Measurements from ENCODE around the gene KCNMB1.

DNA sequence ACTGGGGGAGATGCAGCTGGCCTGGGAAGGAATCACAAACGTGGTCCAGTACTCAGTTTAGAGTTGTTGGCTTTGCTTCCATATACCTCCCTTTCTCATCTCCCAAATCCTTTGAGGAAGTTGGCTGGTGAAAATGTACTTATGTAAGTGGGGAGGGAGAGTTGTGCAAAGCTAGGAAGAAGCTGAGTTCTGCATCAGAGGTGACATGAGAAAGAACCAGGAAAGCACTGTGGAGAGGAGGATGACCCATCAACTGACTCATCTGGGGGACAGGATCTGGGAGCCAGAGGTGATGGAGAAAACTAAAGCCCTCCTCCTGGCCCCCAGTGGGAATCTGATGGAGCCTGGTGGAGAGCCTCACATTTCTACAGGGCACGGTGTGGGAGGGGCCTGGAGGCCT lies 16.2 kb downstream of the KCNMB1 start:
- no peak for TF ChIP-seq SP1 (IDR thresholded peaks at IDR 0.05)
- no peak for TF ChIP-seq FOXA1 (IDR thresholded peaks at IDR 0.05)
- no peak for TF ChIP-seq ZNF384 (IDR thresholded peaks at IDR 0.05)
- no peak for TF ChIP-seq SUZ12 (IDR thresholded peaks at IDR 0.05)
- no peak for TF ChIP-seq FOXM1 (IDR thresholded peaks at IDR 0.05; ENCODE audit: borderline replicate concordance)
- no peak for TF ChIP-seq FOXK2 (IDR thresholded peaks at IDR 0.05)
- no peak for TF ChIP-seq BHLHE40 (IDR thresholded peaks at IDR 0.05; ENCODE audit: borderline replicate concordance)
- TF ChIP-seq, protein P1, sequence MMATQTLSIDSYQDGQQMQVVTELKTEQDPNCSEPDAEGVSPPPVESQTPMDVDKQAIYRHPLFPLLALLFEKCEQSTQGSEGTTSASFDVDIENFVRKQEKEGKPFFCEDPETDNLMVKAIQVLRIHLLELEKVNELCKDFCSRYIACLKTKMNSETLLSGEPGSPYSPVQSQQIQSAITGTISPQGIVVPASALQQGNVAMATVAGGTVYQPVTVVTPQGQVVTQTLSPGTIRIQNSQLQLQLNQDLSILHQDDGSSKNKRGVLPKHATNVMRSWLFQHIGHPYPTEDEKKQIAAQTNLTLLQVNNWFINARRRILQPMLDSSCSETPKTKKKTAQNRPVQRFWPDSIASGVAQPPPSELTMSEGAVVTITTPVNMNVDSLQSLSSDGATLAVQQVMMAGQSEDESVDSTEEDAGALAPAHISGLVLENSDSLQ (IDR thresholded peaks at IDR 0.05): no peak

Data from HEK293T (cell line).